GM04503 (cell line): ENCODE data around the gene BRSK2.
"Not testable (repeated sequence)": the region's sequence is repeated elsewhere in the genome, so short reads cannot be mapped to it uniquely, and the experiment has no call there.

ENCODE experiments used
- DNase-seq: peaks from one replicate; pipeline ENCODE4 v3.0.0-alpha.2; 2012; ENCODE audit warnings: low read depth

The BRSK2 gene

GRCh38 chr11:1354125-1354938 is 35.4 kb upstream of the BRSK2 start:
- DNase-seq: no peak

GRCh38 chr11:1356007-1356435 is 33.7 kb upstream of the BRSK2 start:
- DNase-seq: no peak

DNA sequence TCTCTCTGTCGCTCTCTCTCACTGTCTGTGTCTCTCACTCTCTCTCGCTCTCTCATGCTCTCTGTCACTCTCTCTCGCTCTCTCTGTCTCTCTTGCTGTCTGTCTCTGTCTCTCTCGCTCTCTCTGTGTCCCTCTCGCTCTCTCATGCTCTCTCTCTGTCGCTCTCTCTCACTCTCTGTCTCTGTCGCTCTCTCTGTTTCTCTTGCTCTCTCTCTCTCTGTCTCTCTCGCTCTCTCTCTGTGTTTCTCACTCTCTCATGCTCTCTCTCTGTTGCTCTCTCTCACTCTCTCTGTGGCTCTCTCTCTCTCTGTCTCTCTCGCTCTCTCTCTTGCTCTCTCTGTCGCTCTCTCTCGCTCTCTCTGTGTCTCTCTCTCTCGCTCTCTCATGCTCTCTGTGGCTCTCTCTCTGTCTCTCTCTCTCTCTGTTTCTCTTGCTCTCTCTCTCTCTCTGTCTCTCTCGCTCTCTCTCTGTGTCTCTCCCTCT is 33.2 kb upstream of the BRSK2 start:
- DNase-seq: no peak

GRCh38 chr11:1358286-1358685 is 31.4 kb upstream of the BRSK2 start:
- no peak for DNase-seq

GRCh38 chr11:1358931-1359330 is 30.8 kb upstream of the BRSK2 start:
- not testable (repeated sequence) for DNase-seq

GRCh38 chr11:1359556-1359955 is 30.2 kb upstream of the BRSK2 start:
- no peak for DNase-seq

GRCh38 chr11:1360181-1360834 is 29.4 kb upstream of the BRSK2 start:
- no peak for DNase-seq

- DNase-seq: no peak
Observed at GRCh38 chr11:1360835-1361357, 28.8 kb upstream of the BRSK2 start.

DNA sequence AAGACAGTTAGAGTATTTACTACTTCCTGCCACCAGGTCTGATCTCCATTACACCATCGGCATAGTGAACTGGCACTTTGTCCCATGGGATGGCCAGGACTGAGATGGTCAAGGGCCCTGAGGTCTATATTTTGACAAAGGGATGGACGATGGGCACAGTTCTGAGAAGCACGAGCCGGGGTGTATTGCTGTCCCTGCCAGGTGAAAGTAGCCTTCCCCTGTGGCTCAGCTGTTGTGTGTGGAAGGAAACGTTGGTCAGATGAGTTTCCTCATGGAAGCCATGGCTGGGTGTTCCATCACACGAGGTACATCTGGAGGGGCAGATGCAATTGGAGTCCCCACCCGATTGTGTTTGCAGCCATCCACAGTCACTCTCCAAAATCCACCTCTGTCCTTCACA is 27.9 kb upstream of the BRSK2 start:
- no peak for DNase-seq

DNA sequence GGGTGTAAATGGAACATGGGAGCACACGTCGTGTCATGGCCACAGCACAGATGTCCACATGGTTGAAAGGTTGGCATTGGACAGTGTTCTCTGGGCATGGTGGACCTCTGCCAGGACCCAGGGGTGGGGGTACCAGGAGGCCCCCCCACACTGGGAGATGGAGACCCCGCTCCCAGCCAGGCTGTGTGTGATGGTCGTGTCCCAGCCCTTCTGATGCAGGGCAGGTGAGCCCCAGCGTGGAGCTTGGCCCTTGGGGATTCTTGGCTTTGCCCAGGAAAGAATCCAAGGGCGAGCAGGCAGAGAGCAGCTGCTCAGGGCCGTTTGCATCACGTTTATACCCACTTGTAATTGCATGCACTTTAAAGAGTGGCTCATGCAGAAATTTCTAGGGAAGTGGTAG is 22.0 kb upstream of the BRSK2 start:
- DNase-seq: no peak

- no peak for DNase-seq
Observed at GRCh38 chr11:1368216-1368615, 21.5 kb upstream of the BRSK2 start.

GRCh38 chr11:1368966-1369365 is 20.8 kb upstream of the BRSK2 start:
- no peak for DNase-seq

GRCh38 chr11:1369371-1370005 is 20.2 kb upstream of the BRSK2 start:
- no peak for DNase-seq

- no peak for DNase-seq
Observed at GRCh38 chr11:1370186-1371025, 19.3 kb upstream of the BRSK2 start.

DNA sequence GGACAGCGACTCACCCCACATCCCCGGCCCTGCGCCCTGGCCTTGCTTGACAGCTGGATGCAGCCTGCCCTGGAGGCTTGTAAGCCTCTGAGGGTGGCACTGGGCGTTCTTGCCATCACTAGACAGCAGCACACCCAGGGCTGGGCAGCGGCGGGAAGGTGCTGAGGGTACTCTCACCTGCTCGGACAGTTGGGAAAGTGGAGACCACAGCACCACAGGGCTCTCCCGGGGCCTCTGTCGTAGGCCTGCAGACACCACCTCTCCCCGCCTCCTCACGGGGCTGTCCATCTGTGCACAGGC is 18.8 kb upstream of the BRSK2 start:
- no peak for DNase-seq

DNA sequence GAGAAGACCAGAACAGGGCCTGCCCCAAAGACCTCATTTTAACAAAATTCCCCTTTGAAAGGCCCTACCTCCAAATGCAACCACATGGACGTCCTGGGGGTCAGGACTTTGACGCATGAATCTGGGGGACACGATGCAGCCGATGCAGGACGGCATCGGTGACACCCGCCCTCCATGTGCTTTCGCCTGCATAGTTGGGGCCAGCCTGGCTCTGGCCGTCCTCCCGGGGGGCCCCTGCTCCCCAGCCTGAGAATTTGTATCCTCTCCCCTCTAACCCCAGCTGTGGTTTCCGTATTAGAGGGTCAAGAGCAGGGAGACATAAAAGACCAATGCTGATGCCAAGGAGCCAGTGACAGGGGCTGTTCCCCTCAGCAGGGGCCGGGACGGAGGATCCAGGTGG is 18.4 kb upstream of the BRSK2 start:
- no peak for DNase-seq

- no peak for DNase-seq
Observed at GRCh38 chr11:1371836-1372465, 17.8 kb upstream of the BRSK2 start.

DNA sequence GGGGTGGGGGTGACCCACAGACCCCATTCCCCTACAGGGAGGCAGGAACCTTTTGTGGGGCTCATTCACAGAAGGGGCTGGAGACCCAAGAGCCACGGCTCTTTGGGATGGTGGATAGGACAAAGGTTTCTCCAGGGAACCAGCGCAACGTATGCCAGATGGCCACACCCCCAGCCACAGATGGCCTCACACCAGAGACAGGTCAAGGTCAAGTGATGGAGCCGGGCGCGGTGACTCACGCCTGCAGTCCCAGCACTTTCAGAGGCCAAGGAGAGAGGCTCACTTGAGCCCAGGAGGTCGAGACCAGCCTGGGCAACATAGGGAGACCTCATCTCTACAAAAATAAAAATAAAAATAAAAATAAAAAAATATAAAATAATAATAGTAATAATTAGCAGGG is 17.1 kb upstream of the BRSK2 start:
- no peak for DNase-seq

DNA sequence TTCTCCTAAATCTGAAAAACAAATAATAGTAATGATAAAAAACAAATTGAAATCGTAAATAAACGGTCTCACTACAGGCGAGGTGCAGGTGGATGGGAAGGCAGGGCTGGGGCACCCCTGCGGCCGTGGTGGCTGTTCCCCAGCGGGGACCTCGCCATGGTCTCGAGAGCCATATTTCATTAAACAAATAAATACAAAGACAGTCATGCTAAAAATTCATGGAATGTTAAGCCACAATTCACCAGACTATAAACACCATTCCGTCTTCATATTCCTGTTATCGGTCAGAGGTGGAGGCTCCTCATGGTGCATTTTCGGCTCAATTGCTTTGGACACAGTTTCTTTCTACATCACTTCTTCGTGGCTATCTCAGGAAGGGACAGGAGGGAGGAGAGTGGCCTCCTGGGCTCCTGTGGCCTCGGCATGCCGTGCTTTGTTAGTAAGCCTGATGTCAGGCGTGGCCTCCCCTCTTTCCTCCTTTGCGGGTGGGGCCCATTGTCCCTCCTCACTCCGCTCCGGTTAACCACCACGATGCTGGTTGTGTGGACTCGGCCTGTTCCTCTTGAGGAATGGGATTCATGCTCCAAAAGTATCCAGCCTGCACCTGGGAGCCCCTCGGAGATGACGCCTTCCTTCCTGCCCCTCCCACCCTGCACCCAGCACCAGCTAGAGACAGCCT is 16.1 kb upstream of the BRSK2 start:
- DNase-seq: no peak

GRCh38 chr11:1375161-1375954 is 14.4 kb upstream of the BRSK2 start:
- no peak for DNase-seq
